Calu3 (cell line): ENCODE data around the gene ATG12. TPM values are rescaled to one million over a fixed set of nuclear protein-coding genes. Genes with fewer than 3 reads are reported as not detected.

ENCODE experiments used
- BruUV-seq: library from RNA; stranded (reverse); fragments of 400-500 nt; replicated peaks from 2 replicates; lab custom pipeline; 2021; lab: Mats Ljungman, UMichigan
- CTCF ChIA-PET: fragments of 300-600 bp; sonication (Branson Sonifier 250); formaldehyde crosslinking; loops from one replicate; lab custom pipeline; 2022; ENCODE audit warnings: antibody characterized with exemption; lab: Charles Lee
- DNase-seq: peaks from one replicate; pipeline ENCODE4 v3.0.0; 2022
- H3K27ac Mint-ChIP-seq: one replicate; pipeline ENCODE4 v1.8.0; 2022; ENCODE audit warnings: mixed read lengths; ENCODE audit not compliant: unreplicated experiment
- H3K27me3 Mint-ChIP-seq: one replicate; pipeline ENCODE4 v1.8.0; 2022; ENCODE audit warnings: mixed read lengths; ENCODE audit not compliant: unreplicated experiment
- H3K36me3 Mint-ChIP-seq: one replicate; pipeline ENCODE4 v1.8.0; 2022; ENCODE audit warnings: mild to moderate bottlenecking, moderate library complexity, mixed read lengths; ENCODE audit not compliant: insufficient read depth, unreplicated experiment
- H3K4me1 Mint-ChIP-seq: one replicate; pipeline ENCODE4 v1.8.0; 2022; ENCODE audit warnings: mild to moderate bottlenecking, low read depth, mixed read lengths; ENCODE audit not compliant: unreplicated experiment
- H3K4me3 Mint-ChIP-seq: one replicate; pipeline ENCODE4 v1.8.0; 2022; ENCODE audit warnings: mild to moderate bottlenecking, low read depth, moderate library complexity, mixed read lengths; ENCODE audit not compliant: unreplicated experiment
- H3K9me3 Mint-ChIP-seq: one replicate; pipeline ENCODE4 v1.8.0; 2022; ENCODE audit warnings: low read depth, mixed read lengths; ENCODE audit not compliant: unreplicated experiment
- CTCF ChIP-seq: fragments of 200-600 bp; IDR thresholded peaks from one replicate; pipeline ENCODE4 v1.8.0; 2022; ENCODE audit warnings: antibody characterized with exemption; ENCODE audit not compliant: unreplicated experiment
- intact Hi-C: fragments of 100-400 bp; cut with micrococcal nuclease; formaldehyde crosslinking; loops from one replicate; pipeline ENCODE4 v1.10.0; 2022; ENCODE audit not compliant: unreplicated experiment
- total RNA-seq: library from RNA; stranded (reverse); gene quantifications from 2 replicates; pipeline ENCODE4 v1.2.3, GENCODE V29; 2022

Gene ATG12
- total RNA-seq, 1 experiment from 2014 or later: 60.5 TPM

GRCh38 chr5:115859378-115859777 lies 18.0 kb upstream of the ATG12 start:
- Mint-ChIP-seq H3K27me3 (no peaks in the 10 kb centered on the region), H3K27ac (no peak overlapping the region), H3K9me3 (peaks cover under 1% of the 10 kb centered on the region), H3K36me3 (no peaks in the 10 kb centered on the region), H3K4me3 (no peak overlapping the region), H3K4me1 (peaks cover 28% of the 10 kb centered on the region)
- CTCF ChIA-PET: interaction anchor here (0.6 kb wide), 1 partner anchor 85 kb away, joined by 3 read pairs; no protein-coding TSS in a partner anchor
- BruUV-seq: no TSS peak
- intact Hi-C loops: no loop called here
- no peak for DNase-seq
- no peak for TF ChIP-seq CTCF

- no peak overlapping the region for H3K4me3 Mint-ChIP-seq
- DNase-seq: no peak
- H3K9me3 Mint-ChIP-seq: no peaks in the 10 kb centered on the region
- no TSS peak for BruUV-seq
- CTCF ChIA-PET: interaction anchor here (0.5 kb wide), 1 partner anchor 892 kb away, joined by 4 read pairs; no protein-coding TSS in a partner anchor
- H3K36me3 Mint-ChIP-seq: no peaks in the 10 kb centered on the region
- H3K27ac Mint-ChIP-seq: no peak overlapping the region
- intact Hi-C loops: no loop called here
- no peaks in the 10 kb centered on the region for H3K27me3 Mint-ChIP-seq
- no peak for TF ChIP-seq CTCF
- peaks cover 25% of the 10 kb centered on the region for H3K4me1 Mint-ChIP-seq
Observed at GRCh38 chr5:115858396-115858795, 17.0 kb upstream of the ATG12 start.

GRCh38 chr5:115857626-115858349 lies 16.4 kb upstream of the ATG12 start:
- CTCF ChIA-PET: no interaction called here
- Mint-ChIP-seq H3K27ac (no peak overlapping the region), H3K36me3 (no peaks in the 10 kb centered on the region), H3K4me3 (no peak overlapping the region), H3K4me1 (peaks cover 25% of the 10 kb centered on the region), H3K9me3 (no peaks in the 10 kb centered on the region), H3K27me3 (no peaks in the 10 kb centered on the region)
- BruUV-seq: no TSS peak
- no peak for TF ChIP-seq CTCF
- no peak for DNase-seq
- intact Hi-C loops: loop anchor here (2.0 kb wide), 1 partner anchor 15 kb away; no protein-coding TSS in a partner anchor

GRCh38 chr5:115857057-115857479 lies 15.7 kb upstream of the ATG12 start:
- Mint-ChIP-seq H3K27ac (no peak overlapping the region), H3K36me3 (no peaks in the 10 kb centered on the region), H3K9me3 (no peaks in the 10 kb centered on the region), H3K4me3 (no peak overlapping the region), H3K27me3 (no peaks in the 10 kb centered on the region), H3K4me1 (peaks cover 25% of the 10 kb centered on the region)
- DNase-seq: no peak
- CTCF ChIA-PET: no interaction called here
- no peak for TF ChIP-seq CTCF
- intact Hi-C loops: loop anchor here (2.0 kb wide), 1 partner anchor 16 kb away; no protein-coding TSS in a partner anchor
- no TSS peak for BruUV-seq
